ENCODE results near the gene TRIM24. TPM values are rescaled to one million over a fixed set of nuclear protein-coding genes. Genes with fewer than 3 reads are reported as not detected.

Gene TRIM24
- total RNA-seq, 1 donor from 2014 or later = 93.8 TPM

DNA sequence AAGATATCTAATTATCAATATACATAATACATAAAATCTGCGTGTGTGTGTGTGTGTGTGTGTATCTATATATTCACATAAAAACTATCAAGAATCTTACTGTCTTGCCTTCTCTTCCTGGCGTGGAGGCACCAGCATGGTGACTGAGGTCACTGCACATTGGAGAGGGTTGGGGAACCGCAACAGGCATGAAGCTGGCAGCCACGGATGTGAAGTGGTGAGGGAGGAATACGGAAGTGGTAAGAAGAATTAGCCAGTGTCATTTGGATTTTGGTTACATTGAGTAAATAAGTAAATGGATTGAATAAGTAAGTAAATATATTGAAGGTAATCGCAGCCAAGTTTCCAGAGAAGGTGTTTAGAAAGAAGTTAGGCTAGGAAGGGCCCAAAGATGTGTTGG lies 85.1 kb downstream of the TRIM24 start:
- Mint-ChIP-seq H3K27ac (ENCODE audit: unreplicated experiment) (no peak overlapping the region), H3K4me3 (no peak overlapping the region), H3K27me3 (ENCODE audit: low read depth) (no peaks in the 10 kb centered on the region), H3K9me3 (peaks cover 8% of the 10 kb centered on the region), H3K4me1 (no peaks in the 10 kb centered on the region), H3K36me3 (ENCODE audit: low read depth) (peaks cover 62% of the 10 kb centered on the region)
- TF ChIP-seq, protein P1, sequence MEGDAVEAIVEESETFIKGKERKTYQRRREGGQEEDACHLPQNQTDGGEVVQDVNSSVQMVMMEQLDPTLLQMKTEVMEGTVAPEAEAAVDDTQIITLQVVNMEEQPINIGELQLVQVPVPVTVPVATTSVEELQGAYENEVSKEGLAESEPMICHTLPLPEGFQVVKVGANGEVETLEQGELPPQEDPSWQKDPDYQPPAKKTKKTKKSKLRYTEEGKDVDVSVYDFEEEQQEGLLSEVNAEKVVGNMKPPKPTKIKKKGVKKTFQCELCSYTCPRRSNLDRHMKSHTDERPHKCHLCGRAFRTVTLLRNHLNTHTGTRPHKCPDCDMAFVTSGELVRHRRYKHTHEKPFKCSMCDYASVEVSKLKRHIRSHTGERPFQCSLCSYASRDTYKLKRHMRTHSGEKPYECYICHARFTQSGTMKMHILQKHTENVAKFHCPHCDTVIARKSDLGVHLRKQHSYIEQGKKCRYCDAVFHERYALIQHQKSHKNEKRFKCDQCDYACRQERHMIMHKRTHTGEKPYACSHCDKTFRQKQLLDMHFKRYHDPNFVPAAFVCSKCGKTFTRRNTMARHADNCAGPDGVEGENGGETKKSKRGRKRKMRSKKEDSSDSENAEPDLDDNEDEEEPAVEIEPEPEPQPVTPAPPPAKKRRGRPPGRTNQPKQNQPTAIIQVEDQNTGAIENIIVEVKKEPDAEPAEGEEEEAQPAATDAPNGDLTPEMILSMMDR (conservative IDR thresholded peaks at IDR 0.05) = no peak
- no peak for DNase-seq (ENCODE audit: low read depth, low spot score)

DNA sequence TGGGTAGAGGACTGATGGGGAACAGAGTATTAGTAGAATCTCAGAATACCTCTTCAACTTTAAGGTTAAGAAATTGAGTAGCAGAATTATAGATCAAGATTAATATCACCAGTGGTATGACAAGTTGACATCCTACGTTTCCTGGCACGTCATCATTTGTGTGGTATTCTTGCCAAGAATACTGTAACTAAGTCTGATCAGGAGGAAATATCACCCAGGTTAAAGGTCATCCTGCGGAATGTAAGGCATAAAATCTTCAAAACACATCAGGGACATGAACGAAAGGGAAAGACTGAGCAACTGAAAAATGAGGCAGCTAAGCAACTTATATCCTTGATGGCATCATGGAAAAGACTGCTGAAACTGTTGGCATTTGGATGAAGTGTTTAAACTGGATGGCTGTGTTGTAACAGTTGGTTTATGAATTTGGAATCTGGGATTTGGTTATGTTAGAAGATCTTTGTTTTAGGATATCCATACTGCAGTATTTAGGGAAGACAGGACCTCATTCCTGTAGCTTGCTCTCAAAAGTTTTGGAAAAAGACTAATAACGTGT lies 86.1 kb downstream of the TRIM24 start:
- H3K36me3 Mint-ChIP-seq (ENCODE audit: low read depth) = peaks cover 62% of the 10 kb centered on the region
- no peak overlapping the region for H3K27ac Mint-ChIP-seq (ENCODE audit: unreplicated experiment)

DNA sequence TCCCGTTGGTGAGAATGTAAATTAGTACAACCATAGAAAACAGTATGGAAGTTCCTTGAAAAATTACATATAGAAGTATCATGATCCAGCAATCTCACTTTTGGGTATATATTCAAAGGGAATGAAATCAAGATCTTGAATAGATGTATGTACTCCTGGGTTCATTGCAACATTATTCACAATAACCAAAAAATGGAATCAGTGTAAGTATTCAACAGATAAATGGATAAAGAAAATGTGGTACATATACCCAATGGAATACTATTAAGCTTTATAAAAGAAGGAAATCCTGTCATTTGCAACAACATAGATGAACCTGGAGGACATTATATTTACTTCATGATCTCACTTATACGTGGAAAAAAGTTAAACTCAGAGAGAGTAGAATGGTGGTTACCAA lies 86.8 kb downstream of the TRIM24 start:
- H3K36me3 Mint-ChIP-seq (ENCODE audit: low read depth) = peaks cover 58% of the 10 kb centered on the region
- no peak overlapping the region for H3K4me3 Mint-ChIP-seq
- H3K27ac Mint-ChIP-seq (ENCODE audit: unreplicated experiment) = no peak overlapping the region
- TF ChIP-seq, protein P1 (conservative IDR thresholded peaks at IDR 0.05) = no peak
- H3K27me3 Mint-ChIP-seq (ENCODE audit: low read depth) = no peaks in the 10 kb centered on the region
- no peak for DNase-seq (ENCODE audit: low read depth, low spot score)
- no peaks in the 10 kb centered on the region for H3K4me1 Mint-ChIP-seq
- H3K9me3 Mint-ChIP-seq = peaks cover 8% of the 10 kb centered on the region

More for the DNA sequence above, 86.1 kb downstream of the TRIM24 start:
- H3K4me3 Mint-ChIP-seq = no peak overlapping the region
- H3K27me3 Mint-ChIP-seq (ENCODE audit: low read depth) = no peaks in the 10 kb centered on the region
- H3K4me1 Mint-ChIP-seq = no peaks in the 10 kb centered on the region
- TF ChIP-seq, protein P1 (conservative IDR thresholded peaks at IDR 0.05) = no peak
- no peak for DNase-seq (ENCODE audit: low read depth, low spot score)
- peaks cover 8% of the 10 kb centered on the region for H3K9me3 Mint-ChIP-seq

DNA sequence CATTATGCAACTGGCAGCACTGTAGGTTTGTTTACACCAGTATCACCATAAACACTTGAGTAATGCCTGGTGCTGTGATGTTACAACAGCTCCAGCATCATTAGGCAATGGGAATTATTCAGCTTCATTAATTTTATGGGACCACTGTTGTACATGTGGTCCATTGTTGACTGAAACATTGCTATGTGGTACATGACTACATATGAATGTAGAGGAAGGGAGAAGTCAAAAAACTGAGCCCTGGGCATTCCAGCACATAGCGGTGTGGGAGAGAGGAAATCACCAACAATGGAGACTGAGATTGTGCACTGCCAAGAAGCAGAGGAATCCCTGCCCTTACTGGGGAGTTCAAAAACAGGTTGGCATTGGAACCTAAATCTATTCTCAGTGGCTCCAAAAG lies 89.0 kb downstream of the TRIM24 start:
- H3K4me1 Mint-ChIP-seq = no peaks in the 10 kb centered on the region
- H3K4me3 Mint-ChIP-seq = no peak overlapping the region
- no peaks in the 10 kb centered on the region for H3K27me3 Mint-ChIP-seq (ENCODE audit: low read depth)
- peaks cover 8% of the 10 kb centered on the region for H3K9me3 Mint-ChIP-seq
- no peak overlapping the region for H3K27ac Mint-ChIP-seq (ENCODE audit: unreplicated experiment)
- H3K36me3 Mint-ChIP-seq (ENCODE audit: low read depth) = peaks cover 66% of the 10 kb centered on the region
- no peak for DNase-seq (ENCODE audit: low read depth, low spot score)
- TF ChIP-seq, protein P1 (conservative IDR thresholded peaks at IDR 0.05) = no peak

DNA sequence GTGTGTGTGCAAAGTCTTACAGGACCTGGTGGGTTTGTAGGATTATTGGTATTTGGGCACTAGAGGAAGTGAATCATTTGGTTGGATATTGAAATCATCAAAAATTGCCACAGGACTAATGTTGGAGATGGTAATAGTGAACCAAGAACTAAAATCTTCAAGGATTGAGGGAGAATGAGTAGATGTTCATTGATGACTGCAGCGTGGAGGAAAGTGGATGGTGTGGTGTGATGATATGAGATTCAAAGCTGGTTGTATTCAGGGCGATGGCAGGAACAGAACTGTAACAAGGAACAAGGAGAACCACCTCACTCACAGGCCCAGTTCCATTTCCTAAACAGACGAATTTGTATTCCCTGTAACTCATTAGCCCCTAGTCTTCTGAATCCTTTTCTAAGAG lies 90.3 kb downstream of the TRIM24 start:
- peak overlapping the region; percentile 28 for H3K27ac Mint-ChIP-seq (ENCODE audit: unreplicated experiment)
- no peak overlapping the region for H3K4me3 Mint-ChIP-seq
- no peaks in the 10 kb centered on the region for H3K27me3 Mint-ChIP-seq (ENCODE audit: low read depth)
- H3K9me3 Mint-ChIP-seq = peaks cover 6% of the 10 kb centered on the region
- TF ChIP-seq, protein P1 (conservative IDR thresholded peaks at IDR 0.05) = no peak
- no peaks in the 10 kb centered on the region for H3K4me1 Mint-ChIP-seq
- H3K36me3 Mint-ChIP-seq (ENCODE audit: low read depth) = peaks cover 66% of the 10 kb centered on the region
- no peak for DNase-seq (ENCODE audit: low read depth, low spot score)
